Measurements from ENCODE around the gene CDR2. TPM values are rescaled to one million over a fixed set of nuclear protein-coding genes. Genes with fewer than 3 reads are reported as not detected.

CDR2 gene
- total and polyA plus RNA-seq, 2 of the 13 experiments (the other 11 are each of a cell fraction or from before 2014, with no cell fraction given) = 59.0 to 78.9 TPM

DNA sequence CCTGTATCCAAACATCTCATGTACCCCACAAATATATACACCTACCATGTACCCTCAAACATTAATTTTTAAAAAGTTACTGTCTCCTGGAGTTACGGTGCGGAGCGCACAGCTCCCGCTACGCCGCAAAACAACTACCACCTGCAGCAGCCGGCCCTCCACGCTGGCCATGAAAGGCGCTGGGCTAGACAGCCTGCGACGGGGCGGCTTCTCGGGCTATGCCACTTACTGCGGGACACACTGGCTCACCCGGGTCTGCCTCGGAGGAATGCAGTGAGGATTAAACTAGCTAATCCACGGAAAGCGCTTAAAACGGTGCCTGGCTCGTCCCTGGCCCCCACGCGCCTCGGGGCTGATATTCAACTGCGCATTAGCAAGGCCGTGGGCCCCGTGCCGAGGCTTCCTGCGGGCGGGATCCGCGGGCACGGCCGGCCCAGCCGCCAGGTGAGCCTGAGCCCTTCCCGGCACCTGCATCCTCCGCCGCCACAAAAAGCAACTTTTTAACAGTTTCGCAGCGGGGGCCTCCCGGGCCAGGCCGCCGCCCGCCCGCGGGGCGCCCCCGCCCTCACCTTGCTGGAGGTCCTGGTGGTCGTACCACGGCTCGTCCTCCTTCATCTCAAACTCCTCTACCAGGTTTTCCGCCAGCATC lies 633 bp downstream of the CDR2 start (continued):
- TF ChIP-seq, protein P1, sequence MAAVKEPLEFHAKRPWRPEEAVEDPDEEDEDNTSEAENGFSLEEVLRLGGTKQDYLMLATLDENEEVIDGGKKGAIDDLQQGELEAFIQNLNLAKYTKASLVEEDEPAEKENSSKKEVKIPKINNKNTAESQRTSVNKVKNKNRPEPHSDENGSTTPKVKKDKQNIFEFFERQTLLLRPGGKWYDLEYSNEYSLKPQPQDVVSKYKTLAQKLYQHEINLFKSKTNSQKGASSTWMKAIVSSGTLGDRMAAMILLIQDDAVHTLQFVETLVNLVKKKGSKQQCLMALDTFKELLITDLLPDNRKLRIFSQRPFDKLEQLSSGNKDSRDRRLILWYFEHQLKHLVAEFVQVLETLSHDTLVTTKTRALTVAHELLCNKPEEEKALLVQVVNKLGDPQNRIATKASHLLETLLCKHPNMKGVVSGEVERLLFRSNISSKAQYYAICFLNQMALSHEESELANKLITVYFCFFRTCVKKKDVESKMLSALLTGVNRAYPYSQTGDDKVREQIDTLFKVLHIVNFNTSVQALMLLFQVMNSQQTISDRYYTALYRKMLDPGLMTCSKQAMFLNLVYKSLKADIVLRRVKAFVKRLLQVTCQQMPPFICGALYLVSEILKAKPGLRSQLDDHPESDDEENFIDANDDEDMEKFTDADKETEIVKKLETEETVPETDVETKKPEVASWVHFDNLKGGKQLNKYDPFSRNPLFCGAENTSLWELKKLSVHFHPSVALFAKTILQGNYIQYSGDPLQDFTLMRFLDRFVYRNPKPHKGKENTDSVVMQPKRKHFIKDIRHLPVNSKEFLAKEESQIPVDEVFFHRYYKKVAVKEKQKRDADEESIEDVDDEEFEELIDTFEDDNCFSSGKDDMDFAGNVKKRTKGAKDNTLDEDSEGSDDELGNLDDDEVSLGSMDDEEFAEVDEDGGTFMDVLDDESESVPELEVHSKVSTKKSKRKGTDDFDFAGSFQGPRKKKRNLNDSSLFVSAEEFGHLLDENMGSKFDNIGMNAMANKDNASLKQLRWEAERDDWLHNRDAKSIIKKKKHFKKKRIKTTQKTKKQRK (IDR thresholded peaks at IDR 0.05; ENCODE audit: low read length) = no peak
- no peak for TF ChIP-seq ZSCAN9 (CRISPR knock-in tag; IDR thresholded peaks at IDR 0.05; ENCODE audit: borderline replicate concordance)
- TF ChIP-seq PRPF4 (IDR thresholded peaks at IDR 0.05; ENCODE audit: low read depth, low read length, poor library complexity, severe bottlenecking) = no peak
- no peak for TF ChIP-seq HNRNPL (IDR thresholded peaks at IDR 0.05; ENCODE audit: low read depth, low read length)
- no peak; the same call in 1 of the 2 replicates for TF ChIP-seq JUN (CRISPR knock-in tag; IDR thresholded peaks at IDR 0.05)
- TF ChIP-seq CC2D1A (CRISPR knock-in tag; IDR thresholded peaks at IDR 0.05) = no peak; the same call in 1 of the 2 replicates
- TF ChIP-seq, protein P2, sequence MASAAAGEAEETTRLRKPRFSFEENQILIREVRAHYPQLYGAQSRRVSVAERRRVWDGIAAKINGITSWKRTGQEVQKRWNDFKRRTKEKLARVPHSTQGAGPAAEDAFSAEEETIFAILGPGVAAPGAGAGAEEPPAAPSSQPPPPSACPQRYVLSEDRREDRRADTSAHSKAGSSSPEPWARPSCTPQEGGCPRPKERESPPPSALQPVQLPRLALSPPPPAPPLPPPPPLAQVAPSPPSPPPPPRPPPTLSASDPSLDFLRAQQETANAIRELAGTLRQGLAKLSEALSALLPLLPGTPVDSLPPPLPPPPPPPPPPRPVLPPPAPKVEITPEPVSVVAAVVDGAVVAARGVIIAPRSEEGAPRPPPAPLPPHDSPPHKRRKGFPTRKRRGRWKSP (CRISPR knock-in tag; IDR thresholded peaks at IDR 0.05) = no peak
- TF ChIP-seq MAFG (CRISPR knock-in tag; IDR thresholded peaks at IDR 0.05) = no peak
- peak; percentile 18; the same call in 1 of the 2 replicates for TF ChIP-seq TBX2 (CRISPR knock-in tag; IDR thresholded peaks at IDR 0.05; ENCODE audit: borderline replicate concordance)
- TF ChIP-seq, protein P3, sequence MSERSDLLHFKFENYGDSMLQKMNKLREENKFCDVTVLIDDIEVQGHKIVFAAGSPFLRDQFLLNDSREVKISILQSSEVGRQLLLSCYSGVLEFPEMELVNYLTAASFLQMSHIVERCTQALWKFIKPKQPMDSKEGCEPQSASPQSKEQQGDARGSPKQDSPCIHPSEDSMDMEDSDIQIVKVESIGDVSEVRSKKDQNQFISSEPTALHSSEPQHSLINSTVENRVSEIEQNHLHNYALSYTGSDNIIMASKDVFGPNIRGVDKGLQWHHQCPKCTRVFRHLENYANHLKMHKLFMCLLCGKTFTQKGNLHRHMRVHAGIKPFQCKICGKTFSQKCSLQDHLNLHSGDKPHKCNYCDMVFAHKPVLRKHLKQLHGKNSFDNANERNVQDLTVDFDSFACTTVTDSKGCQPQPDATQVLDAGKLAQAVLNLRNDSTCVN (CRISPR knock-in tag; IDR thresholded peaks at IDR 0.05; ENCODE audit: borderline replicate concordance) = no peak; the same call in 1 of the 2 replicates
- TF ChIP-seq JARID2 (CRISPR knock-in tag; IDR thresholded peaks at IDR 0.05; ENCODE audit: insufficient replicate concordance) = no peak
- TF ChIP-seq KAT2B (IDR thresholded peaks at IDR 0.05; ENCODE audit: borderline replicate concordance, low read depth, low read length) = no peak
- TF ChIP-seq, protein P4, sequence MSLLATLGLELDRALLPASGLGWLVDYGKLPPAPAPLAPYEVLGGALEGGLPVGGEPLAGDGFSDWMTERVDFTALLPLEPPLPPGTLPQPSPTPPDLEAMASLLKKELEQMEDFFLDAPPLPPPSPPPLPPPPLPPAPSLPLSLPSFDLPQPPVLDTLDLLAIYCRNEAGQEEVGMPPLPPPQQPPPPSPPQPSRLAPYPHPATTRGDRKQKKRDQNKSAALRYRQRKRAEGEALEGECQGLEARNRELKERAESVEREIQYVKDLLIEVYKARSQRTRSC (CRISPR knock-in tag; IDR thresholded peaks at IDR 0.05; ENCODE audit: low read depth) = peak; percentile 36; the same call in 1 of the 2 replicates
- TF ChIP-seq ZNF589 (CRISPR knock-in tag; conservative IDR thresholded peaks at IDR 0.05) = no peak; the same call in 1 of the 2 replicates
- no peak; the same call in 1 of the 2 replicates for TF ChIP-seq CAMTA2 (CRISPR knock-in tag; IDR thresholded peaks at IDR 0.05; ENCODE audit: borderline replicate concordance)
- TF ChIP-seq ZNF547 (CRISPR knock-in tag; IDR thresholded peaks at IDR 0.05) = no peak; the same call in 1 of the 2 replicates
- TF ChIP-seq ZNF354B (CRISPR knock-in tag; IDR thresholded peaks at IDR 0.05) = no peak
- TF ChIP-seq NRL (CRISPR knock-in tag; IDR thresholded peaks at IDR 0.05; ENCODE audit: borderline replicate concordance) = peak; percentile 91
- 0 out of 2 replicates have a peak, but pooled peaks have one; percentile 13 for TF ChIP-seq ZNF772 (CRISPR knock-in tag; IDR thresholded peaks at IDR 0.05)
- no peak for TF ChIP-seq TBX3 (IDR thresholded peaks at IDR 0.05; ENCODE audit: borderline replicate concordance)
- no peak for TF ChIP-seq TEAD3 (CRISPR knock-in tag; optimal IDR thresholded peaks at IDR 0.05; ENCODE audit: borderline replicate concordance)
- no peak for TF ChIP-seq HCFC1 (IDR thresholded peaks at IDR 0.05; ENCODE audit: low read depth, low read length)
- no peak for TF ChIP-seq FOXP1 (IDR thresholded peaks at IDR 0.05)
- no peak for TF ChIP-seq FOXP1 (CRISPR knock-in tag; IDR thresholded peaks at IDR 0.05)
- TF ChIP-seq CCDC6 (CRISPR knock-in tag; IDR thresholded peaks at IDR 0.05) = peak; percentile 71; the same call in 1 of the 2 replicates
- no peak for TF ChIP-seq MTA3 (CRISPR knock-in tag; IDR thresholded peaks at IDR 0.05)

Measured in HepG2 (cell line).